Endothelial cell of umbilical vein (primary cell): Measurements from ENCODE around the gene RASD2. TPM values are rescaled to one million over a fixed set of nuclear protein-coding genes. Genes with fewer than 3 reads are reported as not detected.

ENCODE experiments used
- BruUV-seq: library from RNA; stranded (reverse); fragments of 400-500 nt; replicated peaks from 2 replicates; lab custom pipeline; 2021; lab: Mats Ljungman, UMichigan
- CTCF ChIA-PET: fragments of 300-600, 350-600 bp; sonication (Branson Sonifier 250); formaldehyde crosslinking; loops from one replicate; lab custom pipeline; 2021; ENCODE audit warnings: antibody characterized with exemption, inconsistent platforms; lab: Charles Lee
- POLR2A ChIA-PET: fragments of 300-600, 350-600 bp; sonication (Branson Sonifier 250); formaldehyde crosslinking; loops from one replicate; lab custom pipeline; 2021; ENCODE audit warnings: antibody characterized with exemption, inconsistent platforms; lab: Charles Lee
- DNase-seq: peaks from one replicate; pipeline ENCODE4 v3.0.0-alpha.2; 2011; ENCODE audit warnings: low read depth, low spot score
- FAIRE-seq: peaks from 2 replicates; lab custom pipeline; 2011; peaks lifted over from hg19 to GRCh38; lab: Jason Lieb, UNC
- H2AFZ ChIP-seq: 2 replicates; pipeline ENCODE4 v1.6.0; 2012; ENCODE audit warnings: low read depth, low read length, control low read depth, inconsistent platforms
- H3K27ac ChIP-seq: 2 replicates; pipeline ENCODE4 v1.5.1; 2011; ENCODE audit warnings: low read depth, mild to moderate bottlenecking, control low read depth, low read length, moderate library complexity; ENCODE audit not compliant: insufficient read depth
- H3K27me3 ChIP-seq, 2 experiments: 2 replicates each; pipeline versions ENCODE4 v1.6.0 to v1.6.1; 2011; ENCODE audit warnings: low read length in 2 of 2, mixed read lengths in 1 of 2; ENCODE audit not compliant: control insufficient read depth in 2 of 2, insufficient read depth in 2 of 2
- H3K36me3 ChIP-seq, 2 experiments: 2 replicates in 1 of 2; 3 replicates in 1 of 2; pipeline ENCODE4 v1.5.1; 2011; ENCODE audit warnings: low read length in 2 of 2, mild to moderate bottlenecking in 1 of 2, moderate library complexity in 1 of 2; ENCODE audit not compliant: control insufficient read depth in 2 of 2, insufficient read depth in 2 of 2; ENCODE audit errors: extremely low read depth in 1 of 2
- H3K4me1 ChIP-seq: 3 replicates; pipeline ENCODE4 v1.5.1; 2011; ENCODE audit warnings: mild to moderate bottlenecking, low read length; ENCODE audit not compliant: control insufficient read depth, insufficient read depth; ENCODE audit errors: extremely low read depth
- H3K4me2 ChIP-seq: 2 replicates; pipeline ENCODE4 v1.6.1; 2011; ENCODE audit warnings: low read length, control low read depth, mixed read lengths; ENCODE audit not compliant: insufficient read depth
- H3K4me3 ChIP-seq, 3 experiments: fragments of 200-600 bp in 1 of 3; sonication (generic), shearing (Covaris generic) in 1 of 3; replicated peaks in 1 of 3; 2 replicates each; pipeline ENCODE4 v1.5.1; 2011 to 2016; ENCODE audit warnings: control low read depth in 3 of 3, low read length in 3 of 3, mild to moderate bottlenecking in 2 of 3, inconsistent platforms in 1 of 3, low read depth in 1 of 3, moderate library complexity in 1 of 3; ENCODE audit not compliant: insufficient read depth in 1 of 3
- H3K79me2 ChIP-seq: 2 replicates; pipeline ENCODE4 v1.6.0; 2012; ENCODE audit warnings: low read length, inconsistent platforms; ENCODE audit not compliant: control insufficient read depth, insufficient read depth
- H3K9ac ChIP-seq: replicated peaks from 2 replicates; pipeline ENCODE3; 2011; ENCODE audit warnings: low read length, control low read depth; ENCODE audit not compliant: insufficient read depth; ENCODE audit errors: extremely low read depth
- H3K9me1 ChIP-seq: replicated peaks from 3 replicates; pipeline ENCODE4 v1.6.0; 2011; ENCODE audit warnings: mild to moderate bottlenecking, low read length; ENCODE audit not compliant: control insufficient read depth, insufficient read depth; ENCODE audit errors: extremely low read depth
- H3K9me3 ChIP-seq: replicated peaks from 2 replicates; pipeline ENCODE4 v1.5.1; 2012; ENCODE audit warnings: low read length, inconsistent platforms; ENCODE audit not compliant: control insufficient read depth, insufficient read depth
- H4K20me1 ChIP-seq: replicated peaks from 2 replicates; pipeline ENCODE3; 2011; ENCODE audit warnings: mild to moderate bottlenecking, low read length; ENCODE audit not compliant: control insufficient read depth, insufficient read depth; ENCODE audit errors: extremely low read depth
- EZH2 ChIP-seq: IDR thresholded peaks from 2 replicates; pipeline ENCODE4 v1.6.1; 2012; ENCODE audit warnings: borderline replicate concordance, low read depth, mild to moderate bottlenecking, moderate library complexity, low read length, inconsistent platforms; ENCODE audit not compliant: severe bottlenecking
- FOS ChIP-seq: IDR thresholded peaks from 2 replicates; pipeline ENCODE4 v1.6.1; 2011; ENCODE audit warnings: mild to moderate bottlenecking, low read length, moderate library complexity, borderline replicate concordance; ENCODE audit not compliant: insufficient read depth
- GATA2 ChIP-seq: IDR thresholded peaks from 2 replicates; pipeline ENCODE4 v1.7.0; 2011; ENCODE audit warnings: low read depth, mild to moderate bottlenecking, moderate library complexity, mixed read lengths, low read length; ENCODE audit not compliant: insufficient read length, insufficient read depth
- JUN ChIP-seq: IDR thresholded peaks from 2 replicates; pipeline ENCODE4 v1.6.1; 2011; ENCODE audit warnings: borderline replicate concordance, low read depth; ENCODE audit not compliant: insufficient read length, insufficient read depth
- MAX ChIP-seq: IDR thresholded peaks from 2 replicates; pipeline ENCODE4 v1.6.1; 2011; ENCODE audit not compliant: insufficient read depth, insufficient read length
- MYC ChIP-seq: IDR thresholded peaks from one replicate; pipeline ENCODE4 v1.6.1; 2011; ENCODE audit warnings: mild to moderate bottlenecking, low read depth, low read length
- POLR2A ChIP-seq: IDR thresholded peaks from 2 replicates; pipeline ENCODE4 v1.6.1; 2012; ENCODE audit warnings: low read depth, mild to moderate bottlenecking, control low read depth, low read length
- POLR2AphosphoS5 ChIP-seq: IDR thresholded peaks from 2 replicates; pipeline ENCODE4 v1.6.1; 2012; ENCODE audit warnings: low read depth, mild to moderate bottlenecking, control low read depth, low read length, moderate library complexity; ENCODE audit not compliant: insufficient read depth
- dilution Hi-C: fragments of 300-500 bp; cut with MboI; formaldehyde crosslinking; loops from one replicate; pipeline ENCODE4 v1.15.0; 2019; ENCODE audit warnings: low sequenced_read_pairs; ENCODE audit not compliant: extremely low pct_ligation_motif_present
- intact Hi-C: fragments of 100-400 bp; cut with micrococcal nuclease; formaldehyde crosslinking; loops from one replicate; pipeline ENCODE4 v1.10.0; 2022
- polyA plus RNA-seq, 4 experiments: library from polyadenylated mRNA; depleted of rRNA in 3 of 4; stranded (reverse) in 3 of 4; unstranded in 1 of 4; fragments of >200 nt; gene quantifications; 2 replicates each; pipeline versions ENCODE4 v1.2.1 to v1.2.3, GENCODE V29; 2011 to 2012; ENCODE audit warnings: missing spikeins in 1 of 4
- total RNA-seq: library from RNA; stranded (reverse); gene quantifications from 2 replicates; pipeline ENCODE4 v1.2.3, GENCODE V29; 2021
- TF ChIP-seq, protein P1 (sequence below), 2 donors: IDR thresholded peaks; 1 replicate in 1 of 2; 2 replicates in 1 of 2; pipeline ENCODE4 v1.5.1; 2011; ENCODE audit warnings: low read length in 2 of 2, mild to moderate bottlenecking in 2 of 2, moderate library complexity in 2 of 2, control low read depth in 1 of 2, inconsistent platforms in 1 of 2, low read depth in 1 of 2; ENCODE audit not compliant: insufficient read depth in 1 of 2; ENCODE audit errors: extremely low read depth in 1 of 2

Gene RASD2
- total and polyA plus RNA-seq, 2 donors (not counting 3 experiments of a cell fraction or from before 2014, with no cell fraction given) = not detected

DNA sequence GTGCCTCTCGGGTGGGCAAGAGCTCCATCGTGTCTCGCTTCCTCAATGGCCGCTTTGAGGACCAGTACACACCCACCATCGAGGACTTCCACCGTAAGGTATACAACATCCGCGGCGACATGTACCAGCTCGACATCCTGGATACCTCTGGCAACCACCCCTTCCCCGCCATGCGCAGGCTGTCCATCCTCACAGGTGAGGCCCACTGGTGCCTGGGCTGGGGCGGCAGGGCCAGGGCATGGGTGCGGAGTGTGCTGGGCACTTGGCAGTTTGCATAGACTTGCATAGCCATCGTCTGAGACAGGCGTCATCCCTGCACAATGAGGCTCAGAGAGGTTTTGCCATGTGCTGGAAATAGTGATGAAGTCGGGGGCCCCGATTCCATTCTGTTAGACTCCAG is 6.3 kb downstream of the RASD2 start:
- no peak for FAIRE-seq
- dilution Hi-C loops (no loop called here), intact Hi-C loops (no loop called here)
- POLR2A ChIA-PET = no interaction called here
- Histone ChIP-seq H2AFZ (no peak overlapping the region), H3K4me2 (no peak overlapping the region), H4K20me1 (no peaks in the 10 kb centered on the region), H3K9me1 (no peaks in the 10 kb centered on the region), H3K36me3 (no peaks in the 10 kb centered on the region), H3K4me1 (no peaks in the 10 kb centered on the region), H3K9me3 (no peaks in the 10 kb centered on the region), H3K27ac (no peak overlapping the region), H3K9ac (no peak overlapping the region), H3K79me2 (no peaks in the 10 kb centered on the region), H3K27me3 (peaks cover 14 to 16% of the 10 kb centered on the region in 2 experiments), H3K4me3 (no peak overlapping the region)
- TF ChIP-seq JUN (no peak), MAX (no peak), MYC (no peak), EZH2 (no peak), POLR2AphosphoS5 (no peak), GATA2 (no peak), POLR2A (no peak), FOS (no peak)
- TF ChIP-seq, protein P1, sequence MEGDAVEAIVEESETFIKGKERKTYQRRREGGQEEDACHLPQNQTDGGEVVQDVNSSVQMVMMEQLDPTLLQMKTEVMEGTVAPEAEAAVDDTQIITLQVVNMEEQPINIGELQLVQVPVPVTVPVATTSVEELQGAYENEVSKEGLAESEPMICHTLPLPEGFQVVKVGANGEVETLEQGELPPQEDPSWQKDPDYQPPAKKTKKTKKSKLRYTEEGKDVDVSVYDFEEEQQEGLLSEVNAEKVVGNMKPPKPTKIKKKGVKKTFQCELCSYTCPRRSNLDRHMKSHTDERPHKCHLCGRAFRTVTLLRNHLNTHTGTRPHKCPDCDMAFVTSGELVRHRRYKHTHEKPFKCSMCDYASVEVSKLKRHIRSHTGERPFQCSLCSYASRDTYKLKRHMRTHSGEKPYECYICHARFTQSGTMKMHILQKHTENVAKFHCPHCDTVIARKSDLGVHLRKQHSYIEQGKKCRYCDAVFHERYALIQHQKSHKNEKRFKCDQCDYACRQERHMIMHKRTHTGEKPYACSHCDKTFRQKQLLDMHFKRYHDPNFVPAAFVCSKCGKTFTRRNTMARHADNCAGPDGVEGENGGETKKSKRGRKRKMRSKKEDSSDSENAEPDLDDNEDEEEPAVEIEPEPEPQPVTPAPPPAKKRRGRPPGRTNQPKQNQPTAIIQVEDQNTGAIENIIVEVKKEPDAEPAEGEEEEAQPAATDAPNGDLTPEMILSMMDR (IDR thresholded peaks at IDR 0.05; ENCODE audit: extremely low read depth in 1 of 2, insufficient read depth in 1 of 2, low read depth in 1 of 2, low read length in 2 of 2) = no peak
- DNase-seq = no peak
- CTCF ChIA-PET = interaction anchor here (1.0 to 1.8 kb wide), 6 partner anchors 8 to 383 kb away, joined by 3 to 10 read pairs (median 3); no protein-coding TSS in a partner anchor
- no TSS peak for BruUV-seq
